Stimulated activated CD8-positive, alpha-beta memory T cell treated with anti-CD3 and anti-CD28 coated beads, Interleukin-15, amount 100 ng/mL, for 1 hour (primary cell): ENCODE results near the gene DENND2A.
"Not testable (repeated sequence)": the region's sequence is repeated elsewhere in the genome, so short reads cannot be mapped to it uniquely, and the experiment has no call there.

Experiments
- DNase-seq: peaks from one replicate; pipeline ENCODE4 v3.0.0-alpha.2; 2020; ENCODE audit warnings: low read depth

Gene DENND2A

GRCh38 chr7:140646931-140647647 lies 6.5 kb upstream of the DENND2A start:
- DNase-seq: no peak

- no peak for DNase-seq
These were observed 4.7 kb upstream of the DENND2A start for GRCh38 chr7:140645166-140645900.

GRCh38 chr7:140644761-140645160 lies 4.1 kb upstream of the DENND2A start:
- not testable (repeated sequence) for DNase-seq

GRCh38 chr7:140643416-140643815 lies 2.8 kb upstream of the DENND2A start:
- DNase-seq: no peak

- no peak for DNase-seq
These were observed 1.0 kb upstream of the DENND2A start for GRCh38 chr7:140641524-140642195.

- DNase-seq: no peak
These were observed 464 bp downstream of the DENND2A start for GRCh38 chr7:140640060-140640637.

GRCh38 chr7:140639366-140640053 lies 1.1 kb downstream of the DENND2A start:
- no peak for DNase-seq

GRCh38 chr7:140638173-140638791 lies 2.3 kb downstream of the DENND2A start:
- no peak for DNase-seq

GRCh38 chr7:140637400-140637799 lies 3.2 kb downstream of the DENND2A start:
- DNase-seq: no peak

GRCh38 chr7:140635816-140636215 lies 4.8 kb downstream of the DENND2A start:
- no peak for DNase-seq

GRCh38 chr7:140635345-140635744 lies 5.3 kb downstream of the DENND2A start:
- no peak for DNase-seq

- DNase-seq: no peak
These were observed 9.0 kb downstream of the DENND2A start for GRCh38 chr7:140631602-140632001.

GRCh38 chr7:140631021-140631420 lies 9.6 kb downstream of the DENND2A start:
- DNase-seq: no peak

GRCh38 chr7:140625908-140626868 lies 14.4 kb downstream of the DENND2A start:
- DNase-seq: no peak

GRCh38 chr7:140625192-140625558 lies 15.4 kb downstream of the DENND2A start:
- DNase-seq: not testable (repeated sequence)

- no peak for DNase-seq
These were observed 16.0 kb downstream of the DENND2A start for GRCh38 chr7:140624392-140625191.

GRCh38 chr7:140623980-140624379 lies 16.6 kb downstream of the DENND2A start:
- no peak for DNase-seq

- no peak for DNase-seq
These were observed 19.1 kb downstream of the DENND2A start for GRCh38 chr7:140621401-140622021.

- not testable (repeated sequence) for DNase-seq
These were observed 20.6 kb downstream of the DENND2A start for GRCh38 chr7:140619915-140620510.
